GM21367 (cell line): ENCODE data around the gene STAT3.
"Not testable (repeated sequence)": the region's sequence is repeated elsewhere in the genome, so short reads cannot be mapped to it uniquely, and the experiment has no call there.

ENCODE experiments used
- ATAC-seq: cut with Tn5 transposase; IDR thresholded peaks from one replicate; pipeline ENCODE4 v1.9.1; 2021; ENCODE audit not compliant: unreplicated experiment

Gene STAT3

GRCh38 chr17:42317967-42318366 is 70.3 kb downstream of the STAT3 start:
- not testable (repeated sequence) for ATAC-seq

- no peak for ATAC-seq
Observed at GRCh38 chr17:42317266-42317845, 70.9 kb downstream of the STAT3 start.

- ATAC-seq, result no peak
Observed at GRCh38 chr17:42316755-42317154, 71.5 kb downstream of the STAT3 start.

- ATAC-seq, result no peak
Observed at GRCh38 chr17:42315402-42316156, 72.7 kb downstream of the STAT3 start.

- no peak for ATAC-seq
Observed at GRCh38 chr17:42313773-42314566, 74.3 kb downstream of the STAT3 start.

GRCh38 chr17:42313389-42313772 is 74.9 kb downstream of the STAT3 start:
- no peak for ATAC-seq

- ATAC-seq, result no peak
Observed at GRCh38 chr17:42312285-42313130, 75.7 kb downstream of the STAT3 start.

- no peak for ATAC-seq
Observed at GRCh38 chr17:42312035-42312284, 76.3 kb downstream of the STAT3 start.

GRCh38 chr17:42311240-42312034 is 76.8 kb downstream of the STAT3 start:
- no peak for ATAC-seq

- ATAC-seq, result no peak
Observed at GRCh38 chr17:42310787-42311215, 77.4 kb downstream of the STAT3 start.

- ATAC-seq, result no peak
Observed at GRCh38 chr17:42309986-42310786, 78.1 kb downstream of the STAT3 start.

- no peak for ATAC-seq
Observed at GRCh38 chr17:42309142-42309541, 79.1 kb downstream of the STAT3 start.

- ATAC-seq, result no peak
Observed at GRCh38 chr17:42308446-42308845, 79.8 kb downstream of the STAT3 start.

GRCh38 chr17:42307362-42307927 is 80.8 kb downstream of the STAT3 start:
- ATAC-seq, result no peak

GRCh38 chr17:42306385-42306667 is 81.9 kb downstream of the STAT3 start:
- no peak for ATAC-seq

GRCh38 chr17:42305543-42306384 is 82.5 kb downstream of the STAT3 start:
- no peak for ATAC-seq

GRCh38 chr17:42305031-42305330 is 83.3 kb downstream of the STAT3 start:
- ATAC-seq, result not testable (repeated sequence)

GRCh38 chr17:42304187-42305030 is 83.8 kb downstream of the STAT3 start:
- ATAC-seq, result no peak
